ENCODE measurements around the gene TRIM7.

The TRIM7 gene

DNA sequence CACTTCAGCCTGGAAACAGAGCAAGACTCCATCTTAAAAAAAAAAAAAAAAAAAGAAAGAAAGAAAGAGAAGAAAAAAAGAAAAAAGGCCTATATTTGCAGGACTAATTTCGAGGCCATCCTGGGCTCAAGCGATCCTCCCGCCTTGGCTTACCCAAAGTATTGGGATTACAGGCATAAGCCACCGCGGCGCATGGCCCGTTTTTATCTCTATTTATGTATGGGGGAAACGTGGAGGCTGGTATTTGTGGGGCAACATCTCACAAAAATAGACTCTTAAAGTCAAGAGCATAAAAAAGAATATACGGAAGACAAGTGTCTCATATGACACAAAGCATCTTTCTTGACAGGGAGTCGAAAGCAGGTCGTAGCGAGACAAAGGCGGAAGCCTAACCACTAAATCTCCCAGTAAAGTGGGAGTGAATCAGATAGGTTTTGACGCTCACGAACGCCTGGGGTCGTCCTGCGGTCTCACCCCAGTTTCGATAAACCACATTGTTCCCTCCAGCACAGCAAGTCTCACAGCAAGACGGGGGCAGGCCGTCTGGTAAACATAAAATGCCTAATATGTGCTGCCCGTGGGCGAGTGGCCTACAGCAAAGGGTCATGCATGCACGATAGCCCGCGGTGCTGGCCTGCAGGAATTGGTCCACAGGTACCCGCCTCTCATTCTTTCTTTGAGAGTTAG lies 16.3 kb upstream of the TRIM7 start:
- no peak for TF ChIP-seq MYC (IDR thresholded peaks at IDR 0.05; ENCODE audit: low read depth, low read length)
- TF ChIP-seq POLR2A (IDR thresholded peaks at IDR 0.05; ENCODE audit: extremely low read depth, insufficient read length): no peak
- TF ChIP-seq, protein P1, sequence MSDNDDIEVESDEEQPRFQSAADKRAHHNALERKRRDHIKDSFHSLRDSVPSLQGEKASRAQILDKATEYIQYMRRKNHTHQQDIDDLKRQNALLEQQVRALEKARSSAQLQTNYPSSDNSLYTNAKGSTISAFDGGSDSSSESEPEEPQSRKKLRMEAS (IDR thresholded peaks at IDR 0.05; ENCODE audit: low read depth, low read length): no peak
- TF ChIP-seq, protein P2, sequence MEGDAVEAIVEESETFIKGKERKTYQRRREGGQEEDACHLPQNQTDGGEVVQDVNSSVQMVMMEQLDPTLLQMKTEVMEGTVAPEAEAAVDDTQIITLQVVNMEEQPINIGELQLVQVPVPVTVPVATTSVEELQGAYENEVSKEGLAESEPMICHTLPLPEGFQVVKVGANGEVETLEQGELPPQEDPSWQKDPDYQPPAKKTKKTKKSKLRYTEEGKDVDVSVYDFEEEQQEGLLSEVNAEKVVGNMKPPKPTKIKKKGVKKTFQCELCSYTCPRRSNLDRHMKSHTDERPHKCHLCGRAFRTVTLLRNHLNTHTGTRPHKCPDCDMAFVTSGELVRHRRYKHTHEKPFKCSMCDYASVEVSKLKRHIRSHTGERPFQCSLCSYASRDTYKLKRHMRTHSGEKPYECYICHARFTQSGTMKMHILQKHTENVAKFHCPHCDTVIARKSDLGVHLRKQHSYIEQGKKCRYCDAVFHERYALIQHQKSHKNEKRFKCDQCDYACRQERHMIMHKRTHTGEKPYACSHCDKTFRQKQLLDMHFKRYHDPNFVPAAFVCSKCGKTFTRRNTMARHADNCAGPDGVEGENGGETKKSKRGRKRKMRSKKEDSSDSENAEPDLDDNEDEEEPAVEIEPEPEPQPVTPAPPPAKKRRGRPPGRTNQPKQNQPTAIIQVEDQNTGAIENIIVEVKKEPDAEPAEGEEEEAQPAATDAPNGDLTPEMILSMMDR (IDR thresholded peaks at IDR 0.05; ENCODE audit: low read depth, low read length): no peak
- peak; percentile 84 for DNase-seq (ENCODE audit: low read depth)
- H3K4me3 ChIP-seq (ENCODE audit: low read depth, low read length): peak overlapping the region; percentile 70

DNA sequence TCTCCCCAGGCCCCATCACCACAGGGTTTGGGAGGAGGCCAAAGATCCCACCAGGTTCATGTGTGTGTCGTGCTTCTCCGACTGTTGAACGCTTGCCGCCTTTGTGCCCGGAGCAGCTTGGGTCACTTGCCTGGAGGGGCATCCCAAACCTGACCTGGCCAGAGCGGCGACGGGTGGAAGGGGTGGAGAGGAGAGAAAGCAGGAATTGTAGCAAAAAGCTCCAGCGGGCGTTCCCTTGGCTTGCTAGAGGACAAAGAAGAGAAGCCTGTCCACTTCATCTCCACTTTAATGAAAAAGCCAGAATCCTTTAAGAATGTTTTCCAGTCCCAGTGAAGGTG lies 15.2 kb upstream of the TRIM7 start:
- TF ChIP-seq POLR2A (IDR thresholded peaks at IDR 0.05; ENCODE audit: extremely low read depth, insufficient read length) (no peak), MYC (IDR thresholded peaks at IDR 0.05; ENCODE audit: low read depth, low read length) (no peak)
- TF ChIP-seq, protein P1 (IDR thresholded peaks at IDR 0.05; ENCODE audit: low read depth, low read length): no peak
- TF ChIP-seq, protein P2 (IDR thresholded peaks at IDR 0.05; ENCODE audit: low read depth, low read length): no peak
- H3K4me3 ChIP-seq (ENCODE audit: low read depth, low read length): no peak overlapping the region
- DNase-seq (ENCODE audit: low read depth): no peak

DNA sequence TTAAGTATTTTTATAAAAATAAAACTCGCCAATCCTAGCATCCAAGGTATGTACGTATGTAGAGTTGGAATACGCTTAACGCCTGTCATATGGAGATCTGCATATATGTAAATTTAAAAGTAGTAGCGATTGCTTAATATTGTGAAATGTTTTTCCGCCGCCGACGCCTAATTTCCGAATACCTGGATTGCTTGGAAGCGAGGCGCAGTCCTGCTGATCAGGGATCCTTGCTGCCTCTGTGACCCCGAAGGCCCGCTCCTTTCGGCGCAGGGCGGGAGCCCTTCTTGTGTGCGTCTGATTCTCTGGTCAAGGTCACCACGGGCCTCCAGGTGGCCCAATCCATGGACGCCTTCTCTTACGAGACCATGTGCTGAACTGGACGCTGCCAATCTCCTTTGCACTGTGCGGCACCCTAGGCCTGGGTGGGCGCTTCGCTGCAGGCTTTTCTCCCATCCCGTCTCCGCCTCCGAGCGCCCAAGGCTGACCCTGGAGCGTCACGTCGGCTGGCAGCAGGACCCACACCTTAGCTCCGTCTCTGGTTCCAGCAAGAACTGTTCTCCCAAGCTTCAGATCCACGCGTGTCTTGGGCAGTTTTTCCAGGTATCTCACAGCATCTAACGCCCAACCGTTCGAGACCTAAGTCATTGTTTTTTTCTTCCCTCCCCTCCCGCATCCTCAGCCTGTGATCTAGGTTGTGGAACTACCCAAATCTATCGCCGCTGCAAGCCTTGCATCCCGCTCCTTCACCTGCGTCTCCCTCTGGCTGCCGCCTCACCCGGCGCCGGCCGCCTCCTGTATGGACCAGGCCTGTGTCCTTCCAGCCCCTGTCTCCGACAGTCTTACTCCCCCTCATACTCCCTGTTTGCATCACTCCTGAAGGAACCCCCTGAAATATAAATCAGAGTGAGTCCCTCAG lies 14.5 kb upstream of the TRIM7 start:
- no peak for TF ChIP-seq MYC (IDR thresholded peaks at IDR 0.05; ENCODE audit: low read depth, low read length)
- TF ChIP-seq POLR2A (IDR thresholded peaks at IDR 0.05; ENCODE audit: extremely low read depth, insufficient read length): no peak
- TF ChIP-seq, protein P2 (IDR thresholded peaks at IDR 0.05; ENCODE audit: low read depth, low read length): no peak
- TF ChIP-seq, protein P1 (IDR thresholded peaks at IDR 0.05; ENCODE audit: low read depth, low read length): no peak
- DNase-seq (ENCODE audit: low read depth): no peak
- H3K4me3 ChIP-seq (ENCODE audit: low read depth, low read length): no peak overlapping the region

DNA sequence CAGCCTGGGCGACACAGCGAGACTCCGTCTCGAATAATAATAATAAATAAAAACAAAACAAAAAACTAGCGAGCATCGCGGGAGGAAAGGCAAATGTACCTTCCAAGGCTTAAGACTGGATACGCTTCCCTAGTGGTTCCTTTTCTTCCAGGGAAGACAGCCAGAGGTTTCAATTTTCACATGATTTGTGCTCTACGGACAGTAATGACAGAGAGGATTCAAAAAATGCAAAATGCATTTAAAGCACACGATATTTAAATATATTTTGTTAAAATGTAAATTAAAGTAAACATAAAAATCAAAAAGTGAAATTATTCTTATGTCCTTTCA lies 13.8 kb upstream of the TRIM7 start:
- no peak for TF ChIP-seq MYC (IDR thresholded peaks at IDR 0.05; ENCODE audit: low read depth, low read length)
- TF ChIP-seq POLR2A (IDR thresholded peaks at IDR 0.05; ENCODE audit: extremely low read depth, insufficient read length): no peak
- TF ChIP-seq, protein P2 (IDR thresholded peaks at IDR 0.05; ENCODE audit: low read depth, low read length): no peak
- TF ChIP-seq, protein P1 (IDR thresholded peaks at IDR 0.05; ENCODE audit: low read depth, low read length): no peak
- DNase-seq (ENCODE audit: low read depth): no peak
- peak overlapping the region; percentile 35 for H3K4me3 ChIP-seq (ENCODE audit: low read depth, low read length)

DNA sequence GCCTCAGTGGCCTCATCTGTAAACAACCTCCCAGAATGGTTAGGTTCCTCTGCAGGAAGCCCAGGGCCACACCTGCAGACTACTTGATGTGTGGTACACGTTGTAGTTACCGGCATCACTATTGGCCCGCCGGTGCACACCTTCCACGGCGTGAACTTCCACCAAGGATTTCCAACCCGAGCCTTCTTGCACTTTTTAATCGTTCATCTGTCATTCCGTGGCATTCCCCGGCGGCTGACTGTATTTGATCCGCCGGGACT lies 12.7 kb upstream of the TRIM7 start:
- H3K4me3 ChIP-seq (ENCODE audit: low read depth, low read length): peak overlapping the region; percentile 46
- TF ChIP-seq, protein P1 (IDR thresholded peaks at IDR 0.05; ENCODE audit: low read depth, low read length): no peak
- TF ChIP-seq POLR2A (IDR thresholded peaks at IDR 0.05; ENCODE audit: extremely low read depth, insufficient read length) (no peak), MYC (IDR thresholded peaks at IDR 0.05; ENCODE audit: low read depth, low read length) (no peak)
- TF ChIP-seq, protein P2 (IDR thresholded peaks at IDR 0.05; ENCODE audit: low read depth, low read length): no peak
- no peak for DNase-seq (ENCODE audit: low read depth)

Measured in NB4 (cell line).